Neural cell (in vitro differentiated cells): Measurements from ENCODE around the gene FYN. TPM values are rescaled to one million over a fixed set of nuclear protein-coding genes. Genes with fewer than 3 reads are reported as not detected.

ENCODE experiments used
- H2AFZ ChIP-seq: fragments of 200-600, 300-800 bp; sonication (generic), shearing (Covaris generic); 2 replicates; pipeline ENCODE4 v1.6.0; 2014; ENCODE audit warnings: low read depth, mild to moderate bottlenecking, antibody characterized with exemption, low read length, moderate library complexity
- H3F3A ChIP-seq: fragments of 200-600 bp; shearing (Covaris generic); 2 replicates; pipeline ENCODE4 v1.6.1; 2016; ENCODE audit warnings: mild to moderate bottlenecking, moderate library complexity, mixed read lengths, antibody characterized with exemption, low read length; ENCODE audit not compliant: insufficient read depth, poor library complexity, severe bottlenecking
- H3K27ac ChIP-seq: fragments of 200-600, 300-800 bp; sonication (generic), shearing (Covaris generic); 2 replicates; pipeline ENCODE4 v1.5.1; 2014; ENCODE audit warnings: mild to moderate bottlenecking, low read length, moderate library complexity
- H3K27me3 ChIP-seq: fragments of 300-800, 200-600 bp; sonication (generic), shearing (Covaris generic); 2 replicates; pipeline ENCODE4 v1.6.0; 2014; ENCODE audit warnings: mild to moderate bottlenecking, low read depth, low read length, moderate library complexity; ENCODE audit not compliant: insufficient read depth
- H3K36me3 ChIP-seq: fragments of 300-800, 200-600 bp; sonication (generic), shearing (Covaris generic); 2 replicates; pipeline ENCODE4 v1.5.1; 2014; ENCODE audit warnings: mild to moderate bottlenecking, antibody characterized with exemption, low read length, moderate library complexity; ENCODE audit not compliant: insufficient read depth
- H3K4me2 ChIP-seq: fragments of 300-800, 200-600 bp; sonication (generic), shearing (Covaris generic); 2 replicates; pipeline ENCODE4 v1.6.0; 2014; ENCODE audit warnings: mild to moderate bottlenecking, low read length
- H3K4me3 ChIP-seq: fragments of 300-800, 200-600 bp; sonication (generic), shearing (Covaris generic); 2 replicates; pipeline ENCODE4 v1.5.1; 2014; ENCODE audit warnings: mild to moderate bottlenecking, low read length, moderate library complexity
- H3K79me2 ChIP-seq: fragments of 200-600 bp; shearing (Covaris generic); replicated peaks from 2 replicates; pipeline ENCODE4 v1.6.0; 2014; ENCODE audit warnings: mild to moderate bottlenecking, low read length, moderate library complexity; ENCODE audit not compliant: insufficient read depth
- H3K9ac ChIP-seq: fragments of 300-800, 200-600 bp; sonication (generic), shearing (Covaris generic); 2 replicates; pipeline ENCODE4 v1.6.1; 2016; ENCODE audit warnings: mild to moderate bottlenecking, low read length, mixed read lengths
- H3K9me2 ChIP-seq: fragments of 200-600 bp; shearing (Covaris generic); 2 replicates; pipeline ENCODE4 v1.6.1; 2016; ENCODE audit warnings: mild to moderate bottlenecking, low read length, mixed read lengths; ENCODE audit not compliant: insufficient read depth
- H3K9me3 ChIP-seq: fragments of 200-600, 300-800 bp; sonication (generic), shearing (Covaris generic); 2 replicates; pipeline ENCODE4 v1.6.1; 2016; ENCODE audit warnings: mild to moderate bottlenecking, mixed run types, low read length, moderate library complexity, mixed read lengths
- H4K20me1 ChIP-seq: fragments of 200-600 bp; shearing (Covaris generic); 2 replicates; pipeline ENCODE4 v1.6.1; 2016; ENCODE audit warnings: mild to moderate bottlenecking, mixed run types; ENCODE audit not compliant: insufficient read depth
- CTCF ChIP-seq: fragments of 450-650 bp; IDR thresholded peaks from 2 replicates; pipeline ENCODE4 v1.5.1; 2014; ENCODE audit warnings: antibody characterized with exemption, mild to moderate bottlenecking, moderate library complexity; ENCODE audit not compliant: poor library complexity, severe bottlenecking
- EP300 ChIP-seq: fragments of 450-650 bp; conservative IDR thresholded peaks from 2 replicates; pipeline ENCODE4 v1.6.1; 2014; ENCODE audit warnings: antibody characterized with exemption, mild to moderate bottlenecking, moderate library complexity; ENCODE audit not compliant: poor library complexity, severe bottlenecking
- EZH2 ChIP-seq: fragments of 200-600, 300-800 bp; shearing (Covaris generic), sonication (generic); IDR thresholded peaks from 2 replicates; pipeline ENCODE4 v1.6.1; 2014; ENCODE audit warnings: antibody characterized with exemption, low read length, borderline replicate concordance, mild to moderate bottlenecking; ENCODE audit not compliant: insufficient read depth, poor library complexity, severe bottlenecking
- MXI1 ChIP-seq: fragments of 450-650 bp; conservative IDR thresholded peaks from 2 replicates; pipeline ENCODE4 v1.6.1; 2014; ENCODE audit warnings: antibody characterized with exemption, mild to moderate bottlenecking; ENCODE audit not compliant: poor library complexity, severe bottlenecking
- POLR2AphosphoS5 ChIP-seq: IDR thresholded peaks from 2 replicates; pipeline ENCODE4 v1.6.1; 2012
- RAD21 ChIP-seq: fragments of 450-650 bp; conservative IDR thresholded peaks from 2 replicates; pipeline ENCODE4 v1.6.1; 2014; ENCODE audit warnings: antibody characterized with exemption, mild to moderate bottlenecking, moderate library complexity
- REST ChIP-seq: IDR thresholded peaks from 2 replicates; pipeline ENCODE4 v1.6.1; 2012; ENCODE audit warnings: borderline replicate concordance
- SMC3 ChIP-seq: fragments of 450-650 bp; conservative IDR thresholded peaks from 2 replicates; pipeline ENCODE4 v1.6.1; 2014; ENCODE audit warnings: antibody characterized with exemption, mild to moderate bottlenecking, moderate library complexity; ENCODE audit not compliant: poor library complexity
- TAF1 ChIP-seq: IDR thresholded peaks from 2 replicates; pipeline ENCODE4 v1.6.1; 2012; ENCODE audit warnings: low read depth
- polyA plus RNA-seq: library from polyadenylated mRNA; depleted of rRNA; stranded (reverse); fragments of >200 nt; gene quantifications from 2 replicates; pipeline ENCODE4 v1.2.3, GENCODE V29; 2014

FYN gene
- polyA plus RNA-seq, 1 donor from 2014 or later = 277 TPM

GRCh38 chr6:111794300-111794699 lies 79.0 kb downstream of the FYN start:
- Histone ChIP-seq H3K9me3 (no peaks in the 10 kb centered on the region), H3K36me3 (no peaks in the 10 kb centered on the region), H3K27ac (no peak overlapping the region), H3K4me3 (no peak overlapping the region), H3F3A (no peaks in the 10 kb centered on the region), H3K4me2 (no peak overlapping the region), H3K79me2 (peaks cover 72% of the 10 kb centered on the region), H2AFZ (no peak overlapping the region), H4K20me1 (no peaks in the 10 kb centered on the region), H3K9ac (no peak overlapping the region), H3K27me3 (no peaks in the 10 kb centered on the region), H3K9me2 (no peaks in the 10 kb centered on the region)
- TF ChIP-seq RAD21 (no peak), REST (no peak), MXI1 (no peak), EZH2 (no peak), EP300 (no peak), TAF1 (no peak), POLR2AphosphoS5 (no peak), SMC3 (no peak), CTCF (no peak)

GRCh38 chr6:111793711-111794111 lies 79.5 kb downstream of the FYN start:
- Histone ChIP-seq H3K27me3 (no peaks in the 10 kb centered on the region), H3K9me2 (no peaks in the 10 kb centered on the region), H3K4me2 (no peak overlapping the region), H3K4me3 (no peak overlapping the region), H3K27ac (no peak overlapping the region), H3F3A (no peaks in the 10 kb centered on the region), H4K20me1 (no peaks in the 10 kb centered on the region), H3K36me3 (no peaks in the 10 kb centered on the region), H3K79me2 (peaks cover 78% of the 10 kb centered on the region), H2AFZ (no peak overlapping the region), H3K9me3 (no peaks in the 10 kb centered on the region), H3K9ac (no peak overlapping the region)
- TF ChIP-seq SMC3 (no peak), CTCF (no peak), TAF1 (no peak), POLR2AphosphoS5 (no peak), REST (no peak), RAD21 (no peak), MXI1 (no peak), EZH2 (no peak), EP300 (no peak)
